CD14-positive monocyte (primary cell): ENCODE results near the gene BOD1. TPM values are rescaled to one million over a fixed set of nuclear protein-coding genes. Genes with fewer than 3 reads are reported as not detected.

ENCODE experiments used
- DNase-seq, 3 donors: peaks; one replicate each; pipeline ENCODE4 v3.0.0-alpha.2; 2011 to 2022
- H2AFZ ChIP-seq: 2 replicates; pipeline ENCODE4 v1.6.0; 2012; ENCODE audit warnings: mild to moderate bottlenecking, low read depth, low read length, inconsistent platforms; ENCODE audit not compliant: insufficient read depth, poor library complexity, severe bottlenecking
- H3K27ac ChIP-seq, 2 donors: 1 replicate in 1 of 2; 2 replicates in 1 of 2; pipeline ENCODE4 v1.5.1; 2012 to 2013; ENCODE audit warnings: low read length in 2 of 2, control low read depth in 1 of 2, inconsistent platforms in 1 of 2, low read depth in 1 of 2, mild to moderate bottlenecking in 1 of 2
- H3K27me3 ChIP-seq, 2 donors: one replicate each; pipeline versions ENCODE4 v1.6.0 to v1.6.1; 2011 to 2013; ENCODE audit warnings: low read length in 2 of 2; ENCODE audit not compliant: control insufficient read depth in 2 of 2, insufficient read depth in 2 of 2
- H3K36me3 ChIP-seq, 2 donors: replicated peaks in 1 of 2; 1 replicate in 1 of 2; 2 replicates in 1 of 2; pipeline versions ENCODE4 v1.5.1 to v1.6.1; 2012 to 2013; ENCODE audit warnings: low read length in 2 of 2, control low read depth in 1 of 2, inconsistent platforms in 1 of 2, mild to moderate bottlenecking in 1 of 2; ENCODE audit not compliant: insufficient read depth in 2 of 2, control insufficient read depth in 1 of 2
- H3K4me1 ChIP-seq, 2 donors: 1 replicate in 1 of 2; 2 replicates in 1 of 2; pipeline versions ENCODE4 v1.5.1 to v1.6.1; 2012 to 2013; ENCODE audit warnings: low read length in 2 of 2, control low read depth in 1 of 2, inconsistent platforms in 1 of 2, mild to moderate bottlenecking in 1 of 2, moderate library complexity in 1 of 2; ENCODE audit not compliant: insufficient read depth in 2 of 2, control insufficient read depth in 1 of 2
- H3K4me2 ChIP-seq: replicated peaks from 2 replicates; pipeline ENCODE3; 2012; ENCODE audit warnings: low read length, moderate library complexity, mild to moderate bottlenecking; ENCODE audit not compliant: poor library complexity, severe bottlenecking; ENCODE audit errors: extremely low read depth
- H3K4me3 ChIP-seq, 3 experiments: fragments of 200-600 bp in 1 of 3; sonication (generic) in 1 of 3; replicated peaks in 1 of 3; 1 replicate in 2 of 3; 2 replicates in 1 of 3; pipeline ENCODE4 v1.5.1; 2011 to 2013; ENCODE audit warnings: low read length in 3 of 3, mild to moderate bottlenecking in 3 of 3, control low read depth in 2 of 3, low read depth in 2 of 3, inconsistent platforms in 1 of 3, moderate library complexity in 1 of 3
- H3K79me2 ChIP-seq: 2 replicates; pipeline ENCODE4 v1.6.0; 2012; ENCODE audit warnings: mild to moderate bottlenecking, control low read depth, inconsistent platforms, low read length, moderate library complexity; ENCODE audit not compliant: insufficient read depth
- H3K9ac ChIP-seq: 2 replicates; pipeline ENCODE4 v1.6.0; 2017; ENCODE audit warnings: low read length, mild to moderate bottlenecking; ENCODE audit not compliant: insufficient read depth, poor library complexity, severe bottlenecking
- H3K9me3 ChIP-seq, 2 donors: replicated peaks in 1 of 2; 1 replicate in 1 of 2; 2 replicates in 1 of 2; pipeline versions ENCODE4 v1.5.1 to v1.6.1; 2012 to 2013; ENCODE audit warnings: low read length in 2 of 2, control low read depth in 1 of 2; ENCODE audit not compliant: control insufficient read depth in 1 of 2, insufficient read depth in 1 of 2
- H4K20me1 ChIP-seq: 2 replicates; pipeline ENCODE4 v1.6.0; 2012; ENCODE audit warnings: mild to moderate bottlenecking, low read length, control low read depth, moderate library complexity; ENCODE audit not compliant: insufficient read depth
- H3K27ac Mint-ChIP-seq, 7 donors: one replicate each; pipeline ENCODE4 v1.8.0; 2020; ENCODE audit warnings: mild to moderate bottlenecking in 7 of 7, mixed read lengths in 7 of 7, moderate library complexity in 6 of 7, inconsistent platforms in 2 of 7
- H3K27me3 Mint-ChIP-seq, 3 donors: one replicate each; pipeline ENCODE4 v1.8.0; 2021 to 2022; ENCODE audit warnings: low read depth in 3 of 3, mild to moderate bottlenecking in 3 of 3, mixed read lengths in 3 of 3, moderate library complexity in 3 of 3, inconsistent platforms in 1 of 3
- H3K36me3 Mint-ChIP-seq, 2 donors: one replicate each; pipeline ENCODE4 v1.8.0; 2020; ENCODE audit warnings: mixed read lengths in 2 of 2, inconsistent platforms in 1 of 2, mild to moderate bottlenecking in 1 of 2
- H3K4me1 Mint-ChIP-seq: one replicate; pipeline ENCODE4 v1.8.0; 2020; ENCODE audit warnings: mild to moderate bottlenecking, mixed read lengths
- H3K4me3 Mint-ChIP-seq, 2 donors: one replicate each; pipeline ENCODE4 v1.8.0; 2020; ENCODE audit warnings: mild to moderate bottlenecking in 2 of 2, mixed read lengths in 2 of 2, moderate library complexity in 1 of 2
- H3K9me3 Mint-ChIP-seq, 7 donors: one replicate each; pipeline ENCODE4 v1.8.0; 2020 to 2022; ENCODE audit warnings: mixed read lengths in 7 of 7, mild to moderate bottlenecking in 6 of 7, moderate library complexity in 6 of 7, inconsistent platforms in 2 of 7
- WGBS: methylation state at CpG from one replicate; pipeline ENCODE4 v1.1.5; 2013; ENCODE audit warnings: missing lambda C conversion rate; ENCODE audit not compliant: insufficient coverage; 5-methylcytosine and 5-hydroxymethylcytosine counted together
- intact Hi-C, 2 donors: fragments of 100-400 bp; cut with micrococcal nuclease; formaldehyde crosslinking; loops; one replicate each; pipeline versions ENCODE4 v1.15.0 to v1.15.1; 2023
- polyA plus RNA-seq, 3 donors: library from polyadenylated mRNA; depleted of rRNA in 1 of 3; unstranded in 2 of 3; stranded (reverse) in 1 of 3; fragments of 300-500 nt in 2 of 3; fragments of >200 nt in 1 of 3; fragmentation: Illumina TruSeq in 2 of 3; gene quantifications; 1 replicate in 2 of 3; 2 replicates in 1 of 3; pipeline ENCODE4 v1.2.3, GENCODE V29; 2012 to 2021
- TF ChIP-seq, protein P1 (sequence below): fragments of 200-600 bp; IDR thresholded peaks from one replicate; pipeline ENCODE4 v1.8.0; 2022; ENCODE audit warnings: antibody characterized with exemption, mild to moderate bottlenecking

Gene BOD1
- polyA plus RNA-seq, 3 donors, result 4.5 to 11.3 (median 5.8) TPM

DNA sequence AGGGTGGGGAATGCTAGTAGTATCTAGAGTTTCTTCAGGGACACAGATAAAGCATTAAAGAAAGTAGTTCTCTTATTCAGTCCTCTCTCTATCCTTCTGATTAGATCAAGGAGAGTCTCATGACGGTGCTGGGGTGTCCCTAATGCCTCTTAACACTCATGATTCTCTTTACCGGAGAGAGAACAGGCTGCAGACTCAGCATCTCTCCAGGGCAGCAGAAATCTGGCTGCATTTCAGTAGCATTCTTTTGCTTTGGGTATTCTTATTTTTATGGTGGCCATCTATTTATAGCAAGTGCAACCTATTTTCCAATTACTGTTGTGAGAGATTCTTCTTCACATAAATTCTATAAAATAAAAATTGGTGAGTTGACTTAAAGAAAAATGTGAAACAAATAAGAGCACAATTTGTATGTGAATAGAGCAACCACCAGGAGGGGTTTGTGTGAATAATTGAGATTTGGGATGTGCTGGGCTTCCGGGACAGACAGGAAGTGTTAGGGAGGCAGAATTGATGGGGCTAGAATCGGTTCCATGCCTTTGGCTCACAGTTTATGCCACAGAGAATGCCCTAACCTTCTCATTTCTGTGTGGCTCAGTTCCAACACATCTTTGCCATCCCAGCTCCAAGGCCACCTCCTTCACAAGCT, 23.8 kb upstream of the BOD1 start:
- no peak overlapping the region for H3K27ac Mint-ChIP-seq

DNA sequence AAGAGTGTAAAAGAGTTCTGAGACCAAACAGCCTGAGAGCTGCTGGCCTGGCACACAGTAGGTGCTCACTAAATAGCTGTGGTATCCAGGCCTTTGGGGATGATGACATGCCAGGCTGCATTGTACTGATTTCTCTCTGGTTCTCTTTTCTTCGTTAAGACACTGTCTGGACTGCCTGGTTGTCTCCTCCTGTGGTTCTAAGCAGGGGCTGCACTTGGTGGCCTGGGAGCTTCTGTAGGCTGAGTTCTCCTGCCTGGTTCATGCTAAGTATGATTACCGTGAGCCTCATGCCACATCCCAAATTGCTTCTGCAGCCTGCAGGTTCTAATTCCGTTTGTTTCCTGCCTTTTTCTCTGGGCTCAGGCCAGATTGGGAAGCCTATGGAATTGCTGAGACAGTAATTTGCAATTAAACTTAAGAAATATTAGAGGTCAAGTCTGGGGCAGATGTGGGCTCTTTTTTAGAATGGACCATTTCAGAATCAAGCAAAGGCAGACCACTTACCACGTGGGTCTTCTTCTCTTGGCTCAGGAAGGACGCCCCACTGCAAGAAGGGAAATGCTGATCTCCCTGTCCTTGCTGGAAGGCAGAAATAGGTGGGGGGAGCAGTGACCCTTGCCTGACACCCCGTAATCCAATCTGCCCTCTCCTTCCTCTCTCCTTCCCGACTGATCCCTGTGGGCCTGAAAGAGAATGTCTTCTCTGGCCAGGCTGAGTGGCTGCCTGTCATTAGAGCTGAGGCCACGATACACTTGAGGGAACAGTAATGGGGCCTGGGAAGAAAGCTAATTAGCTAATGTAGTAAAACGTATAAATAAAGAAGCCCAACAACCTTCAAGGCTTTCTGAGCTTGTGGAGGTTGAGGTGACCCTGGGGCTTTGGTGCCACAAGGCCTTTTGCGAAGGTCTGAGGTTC, 21.9 kb upstream of the BOD1 start:
- Histone ChIP-seq H4K20me1 (no peaks in the 10 kb centered on the region), H3K9ac (no peak overlapping the region), H3K4me1 (no peaks in the 10 kb centered on the region), H3K9me3 (no peaks in the 10 kb centered on the region), H3K4me3 (no peak overlapping the region), H2AFZ (no peak overlapping the region), H3K27ac (no peak overlapping the region), H3K79me2 (no peaks in the 10 kb centered on the region), H3K4me2 (no peak overlapping the region), H3K27me3 (no peaks in the 10 kb centered on the region), H3K36me3 (no peaks in the 10 kb centered on the region)
- H3K36me3 Mint-ChIP-seq, result no peaks in the 10 kb centered on the region
- peaks cover 0 to 5% (median 2%) of the 10 kb centered on the region in 3 donors for H3K27me3 Mint-ChIP-seq
- no peak for DNase-seq
- H3K4me3 Mint-ChIP-seq, result no peak overlapping the region
- TF ChIP-seq, protein P1, sequence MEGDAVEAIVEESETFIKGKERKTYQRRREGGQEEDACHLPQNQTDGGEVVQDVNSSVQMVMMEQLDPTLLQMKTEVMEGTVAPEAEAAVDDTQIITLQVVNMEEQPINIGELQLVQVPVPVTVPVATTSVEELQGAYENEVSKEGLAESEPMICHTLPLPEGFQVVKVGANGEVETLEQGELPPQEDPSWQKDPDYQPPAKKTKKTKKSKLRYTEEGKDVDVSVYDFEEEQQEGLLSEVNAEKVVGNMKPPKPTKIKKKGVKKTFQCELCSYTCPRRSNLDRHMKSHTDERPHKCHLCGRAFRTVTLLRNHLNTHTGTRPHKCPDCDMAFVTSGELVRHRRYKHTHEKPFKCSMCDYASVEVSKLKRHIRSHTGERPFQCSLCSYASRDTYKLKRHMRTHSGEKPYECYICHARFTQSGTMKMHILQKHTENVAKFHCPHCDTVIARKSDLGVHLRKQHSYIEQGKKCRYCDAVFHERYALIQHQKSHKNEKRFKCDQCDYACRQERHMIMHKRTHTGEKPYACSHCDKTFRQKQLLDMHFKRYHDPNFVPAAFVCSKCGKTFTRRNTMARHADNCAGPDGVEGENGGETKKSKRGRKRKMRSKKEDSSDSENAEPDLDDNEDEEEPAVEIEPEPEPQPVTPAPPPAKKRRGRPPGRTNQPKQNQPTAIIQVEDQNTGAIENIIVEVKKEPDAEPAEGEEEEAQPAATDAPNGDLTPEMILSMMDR, result no peak
- peaks cover 6% of the 10 kb centered on the region for H3K4me1 Mint-ChIP-seq
- 77% methylated on average over 4 of the region's 10 CpGs for WGBS
- no peaks in the 10 kb centered on the region for H3K9me3 Mint-ChIP-seq
- peak overlapping the region in 2 of 7 donors; percentile 23 to 37 for H3K27ac Mint-ChIP-seq
- intact Hi-C loops, result no loop called here

More for the DNA sequence above, 23.8 kb upstream of the BOD1 start:
- no peaks in the 10 kb centered on the region for H3K27me3 ChIP-seq
- TF ChIP-seq, protein P1, result no peak
- no peaks in the 10 kb centered on the region for H4K20me1 ChIP-seq
- no peak overlapping the region for H3K4me2 ChIP-seq
- no peak for DNase-seq
- H3K9me3 ChIP-seq, result no peaks in the 10 kb centered on the region
- Mint-ChIP-seq H3K36me3 (no peaks in the 10 kb centered on the region), H3K4me3 (no peak overlapping the region), H3K9me3 (no peaks in the 10 kb centered on the region), H3K27me3 (peaks cover 0 to 2% (median 0%) of the 10 kb centered on the region in 3 donors), H3K4me1 (peaks cover 4% of the 10 kb centered on the region)
- no peaks in the 10 kb centered on the region for H3K79me2 ChIP-seq
- WGBS, result no CpG with 5 or more reads among the region's 4 CpGs
- no peak overlapping the region for H3K9ac ChIP-seq
- no peak overlapping the region for H2AFZ ChIP-seq
- H3K4me3 ChIP-seq, result no peak overlapping the region
- intact Hi-C loops, result no loop called here
- H3K4me1 ChIP-seq, result no peaks in the 10 kb centered on the region
- H3K36me3 ChIP-seq, result no peaks in the 10 kb centered on the region
- H3K27ac ChIP-seq, result no peak overlapping the region
